Measurements from ENCODE around the gene ATP10A.
"Not testable (repeated sequence)": the region's sequence is repeated elsewhere in the genome, so short reads cannot be mapped to it uniquely, and the experiment has no call there.

Gene ATP10A

GRCh38 chr15:25858952-25859760 is 4.0 kb downstream of the ATP10A start:
- TF ChIP-seq, protein P1, sequence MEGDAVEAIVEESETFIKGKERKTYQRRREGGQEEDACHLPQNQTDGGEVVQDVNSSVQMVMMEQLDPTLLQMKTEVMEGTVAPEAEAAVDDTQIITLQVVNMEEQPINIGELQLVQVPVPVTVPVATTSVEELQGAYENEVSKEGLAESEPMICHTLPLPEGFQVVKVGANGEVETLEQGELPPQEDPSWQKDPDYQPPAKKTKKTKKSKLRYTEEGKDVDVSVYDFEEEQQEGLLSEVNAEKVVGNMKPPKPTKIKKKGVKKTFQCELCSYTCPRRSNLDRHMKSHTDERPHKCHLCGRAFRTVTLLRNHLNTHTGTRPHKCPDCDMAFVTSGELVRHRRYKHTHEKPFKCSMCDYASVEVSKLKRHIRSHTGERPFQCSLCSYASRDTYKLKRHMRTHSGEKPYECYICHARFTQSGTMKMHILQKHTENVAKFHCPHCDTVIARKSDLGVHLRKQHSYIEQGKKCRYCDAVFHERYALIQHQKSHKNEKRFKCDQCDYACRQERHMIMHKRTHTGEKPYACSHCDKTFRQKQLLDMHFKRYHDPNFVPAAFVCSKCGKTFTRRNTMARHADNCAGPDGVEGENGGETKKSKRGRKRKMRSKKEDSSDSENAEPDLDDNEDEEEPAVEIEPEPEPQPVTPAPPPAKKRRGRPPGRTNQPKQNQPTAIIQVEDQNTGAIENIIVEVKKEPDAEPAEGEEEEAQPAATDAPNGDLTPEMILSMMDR (conservative IDR thresholded peaks at IDR 0.05) = no peak
- no peak for TF ChIP-seq ZFX (IDR thresholded peaks at IDR 0.05)
- peak overlapping the region; percentile 74 for H3K27ac ChIP-seq

- H3K27ac ChIP-seq = not testable (repeated sequence)
These were observed 7.1 kb downstream of the ATP10A start for GRCh38 chr15:25856059-25856458.

DNA sequence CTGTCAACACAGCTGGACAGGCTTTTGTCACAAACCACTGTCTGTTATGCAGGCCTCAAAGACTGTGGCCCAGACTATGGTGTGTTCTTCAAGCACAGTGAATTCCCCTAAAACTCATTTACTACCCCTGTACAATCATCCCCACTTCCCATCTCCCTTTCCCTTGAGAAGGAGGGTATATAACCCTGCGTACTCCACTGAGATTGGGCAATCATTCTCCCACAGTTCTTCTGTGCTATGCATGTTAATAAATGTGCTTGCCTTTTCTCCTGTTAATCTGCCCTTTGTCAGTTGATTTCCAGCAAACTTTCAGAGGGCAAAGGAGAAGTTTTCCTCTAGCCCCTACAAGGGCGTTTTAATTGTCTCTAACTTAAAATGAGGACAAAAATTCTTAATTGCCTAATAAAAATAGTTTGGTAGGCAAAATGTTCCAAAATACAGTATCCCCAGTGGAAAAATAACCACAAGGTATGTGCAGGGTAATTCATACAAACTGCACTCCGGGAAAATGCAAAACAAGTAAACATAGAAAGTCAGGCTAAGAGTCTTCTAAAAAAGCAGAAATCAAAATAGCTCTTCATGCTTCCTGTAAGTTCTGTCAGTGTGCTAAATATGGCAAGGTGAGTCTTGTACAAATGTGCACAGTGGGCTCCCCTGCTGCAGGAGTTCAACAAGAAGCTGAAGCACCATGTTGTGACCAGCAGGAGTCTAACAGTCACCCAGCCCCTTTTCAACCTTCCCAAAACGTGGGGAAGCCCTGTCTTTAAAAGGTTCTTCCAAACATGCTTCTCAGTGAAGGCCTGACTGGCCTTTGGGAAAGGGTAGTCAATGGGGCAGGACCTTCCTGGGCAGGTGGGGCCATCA is 10.2 kb downstream of the ATP10A start:
- H3K27ac ChIP-seq = no peak overlapping the region
- no peak for TF ChIP-seq ZFX (IDR thresholded peaks at IDR 0.05)
- TF ChIP-seq, protein P1 (conservative IDR thresholded peaks at IDR 0.05) = no peak

DNA sequence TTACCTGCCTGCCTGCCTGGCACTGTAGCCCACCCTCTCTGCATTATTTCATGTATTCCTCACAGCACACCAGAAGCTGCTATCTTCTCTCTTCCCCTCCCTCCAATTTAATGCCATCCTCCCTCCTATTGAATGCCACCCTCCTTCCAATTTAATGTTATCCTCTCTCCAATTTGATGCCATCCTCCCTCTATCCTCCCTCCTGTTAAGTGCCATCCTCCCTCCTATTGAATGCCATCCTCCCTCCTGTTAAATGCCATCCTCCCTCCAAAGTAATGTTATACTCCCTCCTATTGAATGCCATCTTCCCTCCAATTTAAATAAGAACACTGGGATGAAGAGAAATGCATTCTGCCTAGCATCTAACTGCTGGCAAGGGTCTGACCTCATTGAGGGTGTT is 11.1 kb downstream of the ATP10A start:
- H3K27ac ChIP-seq = no peak overlapping the region
- no peak for TF ChIP-seq ZFX (IDR thresholded peaks at IDR 0.05)
- TF ChIP-seq, protein P1 (conservative IDR thresholded peaks at IDR 0.05) = no peak

DNA sequence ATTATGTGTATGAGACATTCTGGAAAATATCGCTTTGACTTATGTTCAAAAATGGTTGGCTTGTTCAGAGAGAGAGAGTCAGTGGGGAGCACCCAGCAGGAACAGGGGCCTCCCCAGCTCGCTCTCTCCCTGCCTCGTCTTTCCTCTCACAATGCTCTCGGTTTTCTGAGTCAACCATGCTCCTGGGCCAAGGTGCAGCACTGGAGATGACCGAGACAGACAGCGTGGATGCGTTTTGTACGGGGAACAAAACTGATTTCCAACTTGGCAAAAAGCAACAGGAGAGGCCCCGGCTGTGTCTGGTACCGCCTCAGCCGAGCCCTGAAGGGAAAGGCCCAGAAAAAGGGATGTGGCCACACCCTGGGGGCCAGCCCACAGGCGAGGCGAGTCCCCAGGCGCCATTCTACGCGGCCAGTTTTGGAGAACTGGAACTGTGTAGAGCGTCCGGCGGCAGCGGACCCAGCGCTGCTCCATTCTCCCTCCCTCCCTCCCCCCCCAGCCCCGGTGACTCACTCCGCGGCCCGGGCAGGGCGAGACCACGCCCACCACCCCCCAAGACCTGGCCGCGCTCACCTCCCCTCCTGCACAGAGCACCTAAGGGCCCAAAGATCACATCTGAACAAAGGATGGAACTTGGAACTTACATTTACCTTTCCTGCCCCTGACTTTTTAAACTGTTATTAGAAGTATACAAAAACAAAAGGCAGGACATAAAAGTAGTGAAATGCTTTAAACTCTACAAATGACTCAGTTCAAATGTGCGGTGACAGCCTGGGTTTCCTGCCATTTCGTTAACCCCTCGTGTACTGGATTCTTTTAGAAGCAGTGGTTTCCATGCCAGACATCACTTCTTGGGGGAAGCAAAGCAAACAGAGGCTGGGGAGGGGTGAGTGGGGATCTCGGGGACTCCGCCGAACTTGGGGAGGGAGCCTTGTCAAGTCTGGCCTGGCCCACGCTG is 12.7 kb downstream of the ATP10A start:
- TF ChIP-seq, protein P1 (conservative IDR thresholded peaks at IDR 0.05) = no peak
- TF ChIP-seq ZFX (IDR thresholded peaks at IDR 0.05) = no peak
- peak overlapping the region; percentile 64 for H3K27ac ChIP-seq

DNA sequence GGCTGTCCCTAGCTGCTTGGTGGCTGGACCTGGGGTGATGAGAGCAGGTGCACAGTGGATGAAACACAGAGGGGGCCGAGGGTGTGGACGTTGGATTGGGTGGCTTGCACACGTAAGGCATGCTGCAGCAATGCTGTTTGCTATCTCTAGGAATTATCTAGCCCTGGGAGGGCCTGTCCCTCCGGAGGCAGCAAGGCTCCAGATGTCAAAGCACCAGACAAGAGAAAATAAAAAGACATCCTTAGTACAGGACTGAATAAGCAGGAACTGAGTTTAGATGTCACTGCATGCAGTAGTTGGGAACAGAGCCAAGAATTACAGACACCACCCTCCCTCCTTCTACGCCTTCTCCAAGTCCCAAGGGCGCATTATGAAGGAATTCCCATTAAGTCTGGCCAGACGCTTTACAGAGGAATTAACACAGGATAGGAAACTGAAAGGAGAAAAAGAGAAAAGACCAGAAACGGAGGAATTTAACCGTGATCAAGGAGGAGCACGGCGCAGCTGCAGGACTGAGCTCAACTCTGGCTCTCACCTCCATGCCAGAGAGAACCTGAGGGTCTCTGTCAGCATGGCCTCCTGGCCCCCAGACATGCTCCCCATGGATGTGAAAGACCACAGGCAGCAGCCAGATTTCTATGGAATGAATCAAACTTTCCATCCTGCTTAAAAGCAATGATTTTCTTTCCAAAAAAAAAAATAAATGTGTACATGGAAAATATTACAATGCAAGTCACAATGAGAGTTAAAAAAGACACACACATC is 13.8 kb downstream of the ATP10A start:
- H3K27ac ChIP-seq = no peak overlapping the region
- TF ChIP-seq, protein P1 (conservative IDR thresholded peaks at IDR 0.05) = no peak
- no peak for TF ChIP-seq ZFX (IDR thresholded peaks at IDR 0.05)

DNA sequence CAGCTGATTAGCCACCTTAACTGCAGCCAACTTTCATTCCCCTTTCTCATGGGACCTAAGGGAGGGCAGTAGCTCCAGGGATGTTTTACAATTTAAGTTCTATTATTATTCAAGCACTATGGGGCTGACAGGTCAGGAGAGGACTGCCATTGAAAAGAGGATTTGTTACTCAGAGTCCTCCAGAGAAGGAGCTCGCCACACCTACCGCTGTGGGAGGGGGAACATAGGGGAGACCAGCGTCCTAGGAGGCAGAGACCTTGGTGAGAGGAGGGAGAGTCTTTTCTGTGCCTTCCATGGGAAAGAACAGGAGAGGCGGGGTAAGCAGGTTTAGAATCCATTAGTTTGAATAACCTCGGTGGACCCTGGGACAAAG is 14.4 kb downstream of the ATP10A start:
- TF ChIP-seq, protein P1 (conservative IDR thresholded peaks at IDR 0.05) = no peak
- no peak for TF ChIP-seq ZFX (IDR thresholded peaks at IDR 0.05)
- H3K27ac ChIP-seq = no peak overlapping the region
